ENCODE results near the gene HIPK1. TPM values are rescaled to one million over a fixed set of nuclear protein-coding genes. Genes with fewer than 3 reads are reported as not detected.

Gene HIPK1
- total RNA-seq, 1 donor from 2014 or later = 53.4 TPM

GRCh38 chr1:113934511-113935055, 5.5 kb downstream of the HIPK1 start:
- no peak for TF ChIP-seq CTCF (conservative IDR thresholded peaks at IDR 0.05)
- Mint-ChIP-seq H3K4me1 (peaks cover 50% of the 10 kb centered on the region), H3K4me3 (no peak overlapping the region), H3K36me3 (ENCODE audit: low read depth) (no peaks in the 10 kb centered on the region), H3K27ac (ENCODE audit: unreplicated experiment) (no peak overlapping the region), H3K9me3 (no peaks in the 10 kb centered on the region), H3K27me3 (ENCODE audit: low read depth) (no peaks in the 10 kb centered on the region)
- no peak for DNase-seq (ENCODE audit: low read depth, low spot score)

GRCh38 chr1:113935176-113935575, 6.1 kb downstream of the HIPK1 start:
- DNase-seq (ENCODE audit: low read depth, low spot score) = no peak
- no peaks in the 10 kb centered on the region for H3K27me3 Mint-ChIP-seq (ENCODE audit: low read depth)
- H3K9me3 Mint-ChIP-seq = no peaks in the 10 kb centered on the region
- H3K4me1 Mint-ChIP-seq = peaks cover 49% of the 10 kb centered on the region
- H3K27ac Mint-ChIP-seq (ENCODE audit: unreplicated experiment) = no peak overlapping the region
- TF ChIP-seq CTCF (conservative IDR thresholded peaks at IDR 0.05) = no peak
- no peak overlapping the region for H3K4me3 Mint-ChIP-seq
- no peaks in the 10 kb centered on the region for H3K36me3 Mint-ChIP-seq (ENCODE audit: low read depth)

GRCh38 chr1:113935970-113936369, 6.8 kb downstream of the HIPK1 start:
- DNase-seq (ENCODE audit: low read depth, low spot score) = no peak
- Mint-ChIP-seq H3K4me1 (peaks cover 41% of the 10 kb centered on the region), H3K9me3 (no peaks in the 10 kb centered on the region), H3K36me3 (ENCODE audit: low read depth) (peaks cover 4% of the 10 kb centered on the region), H3K4me3 (no peak overlapping the region), H3K27me3 (ENCODE audit: low read depth) (no peaks in the 10 kb centered on the region), H3K27ac (ENCODE audit: unreplicated experiment) (no peak overlapping the region)
- no peak for TF ChIP-seq CTCF (conservative IDR thresholded peaks at IDR 0.05)

- no peak for TF ChIP-seq CTCF (conservative IDR thresholded peaks at IDR 0.05)
- peaks cover 5% of the 10 kb centered on the region for H3K36me3 Mint-ChIP-seq (ENCODE audit: low read depth)
- no peaks in the 10 kb centered on the region for H3K9me3 Mint-ChIP-seq
- no peak for DNase-seq (ENCODE audit: low read depth, low spot score)
- H3K27ac Mint-ChIP-seq (ENCODE audit: unreplicated experiment) = no peak overlapping the region
- H3K27me3 Mint-ChIP-seq (ENCODE audit: low read depth) = no peaks in the 10 kb centered on the region
- peaks cover 29% of the 10 kb centered on the region for H3K4me1 Mint-ChIP-seq
- H3K4me3 Mint-ChIP-seq = no peak overlapping the region
These were observed 8.0 kb downstream of the HIPK1 start for GRCh38 chr1:113937146-113937545.

GRCh38 chr1:113938192-113938591, 9.1 kb downstream of the HIPK1 start:
- no peak for TF ChIP-seq CTCF (conservative IDR thresholded peaks at IDR 0.05)
- no peak overlapping the region for H3K27ac Mint-ChIP-seq (ENCODE audit: unreplicated experiment)
- H3K4me3 Mint-ChIP-seq = no peak overlapping the region
- H3K4me1 Mint-ChIP-seq = peaks cover 22% of the 10 kb centered on the region
- no peaks in the 10 kb centered on the region for H3K9me3 Mint-ChIP-seq
- no peak for DNase-seq (ENCODE audit: low read depth, low spot score)
- no peaks in the 10 kb centered on the region for H3K27me3 Mint-ChIP-seq (ENCODE audit: low read depth)
- peaks cover 10% of the 10 kb centered on the region for H3K36me3 Mint-ChIP-seq (ENCODE audit: low read depth)

All from neural crest cell (in vitro differentiated cells).